HepG2 (cell line): ENCODE measurements around the gene M1AP. TPM values are rescaled to one million over a fixed set of nuclear protein-coding genes. Genes with fewer than 3 reads are reported as not detected.

Source experiments
- BCL6 ChIP-seq: IDR thresholded peaks from 2 replicates; pipeline ENCODE4 v1.6.1; 2016; ENCODE audit warnings: missing genetic modification reagents, missing compliant biosample characterization
- ERF ChIP-seq: IDR thresholded peaks from 2 replicates; pipeline ENCODE4 v1.6.1; 2018; ENCODE audit warnings: missing biosample characterization, missing genetic modification reagents
- FOXP1 ChIP-seq, 2 experiments: fragments of 450-650 bp in 1 of 2; IDR thresholded peaks; 2 replicates each; pipeline ENCODE4 v1.6.1; 2017 to 2018; ENCODE audit warnings: antibody characterized with exemption in 1 of 2
- GPN1 ChIP-seq: sonication (generic); formaldehyde crosslinking; IDR thresholded peaks from 2 replicates; pipeline ENCODE4 v1.5.1; 2020; ENCODE audit warnings: missing genetic modification reagents, borderline replicate concordance
- HNRNPL ChIP-seq: fragments of 200-400 bp; formaldehyde crosslinking; IDR thresholded peaks from 2 replicates; pipeline ENCODE4 v1.6.1; 2017; ENCODE audit warnings: mild to moderate bottlenecking, low read depth, low read length
- JDP2 ChIP-seq: sonication (generic); formaldehyde crosslinking; IDR thresholded peaks from 2 replicates; pipeline ENCODE4 v1.8.1; 2022; ENCODE audit warnings: missing genetic modification reagents, borderline replicate concordance
- KDM5A ChIP-seq: fragments of 200-600 bp; sonication (generic); IDR thresholded peaks from 2 replicates; pipeline ENCODE4 v1.7.0; 2018; ENCODE audit warnings: antibody characterized with exemption, mild to moderate bottlenecking, low read length, borderline replicate concordance
- MAFF ChIP-seq: IDR thresholded peaks from 2 replicates; pipeline ENCODE4 v1.6.1; 2011; ENCODE audit warnings: low read depth, low read length, improper control_type of control experiment
- MED1 ChIP-seq: sonication (generic); formaldehyde crosslinking; IDR thresholded peaks from 2 replicates; pipeline ENCODE4 v1.4.0; 2020; ENCODE audit warnings: missing genetic modification reagents
- NCOA1 ChIP-seq: sonication (generic); formaldehyde crosslinking; IDR thresholded peaks from 2 replicates; pipeline ENCODE4 v1.9.0; 2021; ENCODE audit warnings: missing genetic modification reagents
- SKI ChIP-seq: fragments of 450-650 bp; IDR thresholded peaks from one replicate; pipeline ENCODE4 v1.6.1; 2018; ENCODE audit warnings: mild to moderate bottlenecking; ENCODE audit not compliant: partially characterized antibody
- SNAPC5 ChIP-seq: sonication (generic); formaldehyde crosslinking; IDR thresholded peaks from 2 replicates; pipeline ENCODE4 v1.8.1; 2023; ENCODE audit warnings: mild to moderate bottlenecking, missing genetic modification reagents, borderline replicate concordance
- SP5 ChIP-seq: IDR thresholded peaks from 2 replicates; pipeline ENCODE4 v1.6.1; 2016; ENCODE audit warnings: low read depth, borderline replicate concordance
- SRY ChIP-seq: sonication (generic); formaldehyde crosslinking; IDR thresholded peaks from 2 replicates; pipeline ENCODE4 v1.8.0; 2022; ENCODE audit warnings: mild to moderate bottlenecking, missing genetic modification reagents
- SSRP1 ChIP-seq: IDR thresholded peaks from 2 replicates; pipeline ENCODE4 v1.6.1; 2016; ENCODE audit warnings: control low read depth
- SYNCRIP ChIP-seq: fragments of 200-400 bp; formaldehyde crosslinking; IDR thresholded peaks from 2 replicates; pipeline ENCODE4 v1.6.1; 2018; ENCODE audit warnings: mild to moderate bottlenecking, low read depth, low read length; ENCODE audit not compliant: insufficient read depth
- ZBTB40 ChIP-seq, 2 experiments: fragments of 450-650 bp in 1 of 2; sonication (generic) in 1 of 2; formaldehyde crosslinking in 1 of 2; IDR thresholded peaks; 2 replicates each; pipeline versions ENCODE4 v1.6.1 to v1.8.0; 2016 to 2022; ENCODE audit warnings: antibody characterized with exemption in 1 of 2, mild to moderate bottlenecking in 1 of 2, missing genetic modification reagents in 1 of 2
- ZFP62 ChIP-seq: sonication (generic); formaldehyde crosslinking; IDR thresholded peaks from 2 replicates; pipeline ENCODE4 v1.4.0; 2020; ENCODE audit warnings: missing genetic modification reagents
- ZFY ChIP-seq: sonication (generic); formaldehyde crosslinking; IDR thresholded peaks from 2 replicates; pipeline ENCODE4 v1.4.0; 2020; ENCODE audit warnings: missing genetic modification reagents
- ZNF510 ChIP-seq: sonication (generic); formaldehyde crosslinking; IDR thresholded peaks from 2 replicates; pipeline ENCODE4 v1.4.0; 2020; ENCODE audit warnings: low read depth, mild to moderate bottlenecking, missing genetic modification reagents
- ZNF577 ChIP-seq: sonication (generic); formaldehyde crosslinking; IDR thresholded peaks from 2 replicates; pipeline ENCODE4 v1.4.0; 2020; ENCODE audit warnings: mild to moderate bottlenecking, low read depth, missing genetic modification reagents, borderline replicate concordance
- polyA plus RNA-seq, 8 experiments: library from polyadenylated mRNA; depleted of rRNA in 3 of 8; stranded (reverse) in 7 of 8; unstranded in 1 of 8; fragments of >200 nt; fragmentation: Illumina TruSeq in 4 of 8; extraction: Trizol in 4 of 8; gene quantifications; 2 replicates each; pipeline versions ENCODE4 v1.2.1 to v1.2.3, GENCODE V29; 2011 to 2016; ENCODE audit warnings: low read depth in 4 of 8, missing spikeins in 1 of 8, mixed read lengths in 1 of 8; ENCODE audit not compliant: insufficient read depth in 1 of 8
- total RNA-seq, 5 experiments: library from RNA; depleted of rRNA; stranded (reverse); fragments of >200 nt; fragmentation: Illumina TruSeq; extraction: Trizol; gene quantifications; 2 replicates each; pipeline ENCODE4 v1.2.3, GENCODE V29; 2016; ENCODE audit warnings: low read depth in 1 of 5

M1AP gene
- total and polyA plus RNA-seq, 2 of the 13 experiments (the other 11 are each of a cell fraction or from before 2014, with no cell fraction given): not detected

- TF ChIP-seq ZBTB40 (IDR thresholded peaks at IDR 0.05) (no peak), ZBTB40 (CRISPR knock-in tag; IDR thresholded peaks at IDR 0.05) (0 out of 2 replicates have a peak, but pooled peaks have one; percentile 52), SKI (no peak), SP5 (CRISPR knock-in tag) (peak; percentile 59; the same call in 1 of the 2 replicates), SRY (no peak), BCL6 (no peak), FOXP1 (IDR thresholded peaks at IDR 0.05) (no peak), FOXP1 (CRISPR knock-in tag; IDR thresholded peaks at IDR 0.05) (no peak), ZFY (CRISPR knock-in tag) (peak; percentile 64), ZNF510 (CRISPR knock-in tag) (no peak), HNRNPL (peak; percentile 87), SYNCRIP (no peak), MAFF (no peak), SSRP1 (CRISPR knock-in tag) (no peak), GPN1 (CRISPR knock-in tag) (no peak), ZNF577 (CRISPR knock-in tag) (no peak), ZFP62 (CRISPR knock-in tag) (no peak), ERF (CRISPR knock-in tag) (no peak), KDM5A (no peak), JDP2 (CRISPR knock-in tag) (no peak), NCOA1 (CRISPR knock-in tag) (no peak), SNAPC5 (CRISPR knock-in tag) (peak; percentile 60; the same call in 1 of the 2 replicates), MED1 (CRISPR knock-in tag) (no peak)
These were observed 135.2 kb downstream of the M1AP start (continued) for GRCh38 chr2:74512744-74513604.
